ENCODE results near the gene NFYB.

- TF ChIP-seq POLR2A (IDR thresholded peaks at IDR 0.05), result no peak
- no peak for TF ChIP-seq CTCF (IDR thresholded peaks at IDR 0.05 in 4 of 5, conservative IDR thresholded peaks at IDR 0.05 in 1 of 5)
Observed at GRCh38 chr12:104105461-104105860, 32.5 kb downstream of the NFYB start.

All from gastrocnemius medialis (tissue), 4 donors.